Caki2 (cell line): ENCODE results near the gene RARRES2. TPM values are rescaled to one million over a fixed set of nuclear protein-coding genes. Genes with fewer than 3 reads are reported as not detected.
A peak's percentile ranks its signal among the peaks of the same experiment; 100 is the strongest.
"Not testable (repeated sequence)": the region's sequence is repeated elsewhere in the genome, so short reads cannot be mapped to it uniquely, and the experiment has no call there.

ENCODE experiments used
- DNase-seq: peaks from one replicate; pipeline ENCODE4 v3.0.0-alpha.2; 2015; ENCODE audit warnings: low read depth
- in situ Hi-C: cut with HindIII; loops from 2 replicates; pipeline ENCODE4 v1.10.0; 2016; ENCODE audit warnings: low sequenced_read_pairs, low pct_unique_long_range_greater_than_20kb, mixed read lengths
- total RNA-seq: library from RNA; depleted of rRNA; stranded (reverse); fragments of >200 nt; shearing (Covaris generic); gene quantifications from 2 replicates; pipeline ENCODE4 v1.2.3, GENCODE V29; 2014; ENCODE audit warnings: low replicate concordance

The RARRES2 gene
- total RNA-seq, 1 experiment from 2014 or later, result 2.7 TPM

- in situ Hi-C loops, result no loop called here
- DNase-seq, result no peak
Observed at GRCh38 chr7:150327308-150327707, 14.1 kb downstream of the RARRES2 start.

GRCh38 chr7:150326657-150327268 lies 14.7 kb downstream of the RARRES2 start:
- peak; percentile 74 for DNase-seq
- in situ Hi-C loops, result no loop called here

GRCh38 chr7:150325901-150326300 lies 15.5 kb downstream of the RARRES2 start:
- in situ Hi-C loops, result no loop called here
- no peak for DNase-seq

GRCh38 chr7:150325110-150325611 lies 16.3 kb downstream of the RARRES2 start:
- no peak for DNase-seq
- in situ Hi-C loops, result no loop called here

- in situ Hi-C loops, result no loop called here
- DNase-seq, result no peak
Observed at GRCh38 chr7:150324373-150324961, 17.0 kb downstream of the RARRES2 start.

GRCh38 chr7:150323682-150324372 lies 17.6 kb downstream of the RARRES2 start:
- in situ Hi-C loops, result no loop called here
- no peak for DNase-seq

- in situ Hi-C loops, result no loop called here
- peak; percentile 70 for DNase-seq
Observed at GRCh38 chr7:150322833-150323681, 18.4 kb downstream of the RARRES2 start, which contains the start of the genes ACTR3C and LRRC61. Gene ACTR3C (minus strand): TSS chr7:150323545. CDS start chr7:150295296, 28,249 bp downstream. Gene LRRC61 (plus strand): TSS chr7:150323355. CDS start chr7:150336862, 13,507 bp downstream.

- in situ Hi-C loops, result no loop called here
Observed at GRCh38 chr7:150322114-150322832, 19.2 kb downstream of the RARRES2 start.

GRCh38 chr7:150321788-150322113 lies 19.7 kb downstream of the RARRES2 start:
- no peak for DNase-seq
- in situ Hi-C loops, result no loop called here

More at GRCh38 chr7:150322114-150322832, 19.2 kb downstream of the RARRES2 start:
- peak; percentile 55 for DNase-seq

- in situ Hi-C loops, result no loop called here
- peak; percentile 65 for DNase-seq
Observed at GRCh38 chr7:150317748-150318444, 23.5 kb downstream of the RARRES2 start.

GRCh38 chr7:150316987-150317386 lies 24.4 kb downstream of the RARRES2 start:
- in situ Hi-C loops, DNase-seq: not testable (repeated sequence)

GRCh38 chr7:150314639-150315239 lies 26.7 kb downstream of the RARRES2 start:
- in situ Hi-C loops, result no loop called here
- peak; percentile 50 for DNase-seq

- in situ Hi-C loops, result no loop called here
- DNase-seq, result no peak
Observed at GRCh38 chr7:150313870-150314269, 27.6 kb downstream of the RARRES2 start.

GRCh38 chr7:150313367-150313809 lies 28.0 kb downstream of the RARRES2 start:
- in situ Hi-C loops, result no loop called here

GRCh38 chr7:150312649-150313366 lies 28.6 kb downstream of the RARRES2 start:
- in situ Hi-C loops, result not testable (repeated sequence)
- peak; percentile 95 for DNase-seq

More at GRCh38 chr7:150313367-150313809, 28.0 kb downstream of the RARRES2 start:
- DNase-seq, result peak; percentile 50

- DNase-seq, result no peak
- in situ Hi-C loops, result no loop called here
Observed at GRCh38 chr7:150311711-150312110, 29.7 kb downstream of the RARRES2 start.
